ENCODE results near the gene SLC45A1.

DNA sequence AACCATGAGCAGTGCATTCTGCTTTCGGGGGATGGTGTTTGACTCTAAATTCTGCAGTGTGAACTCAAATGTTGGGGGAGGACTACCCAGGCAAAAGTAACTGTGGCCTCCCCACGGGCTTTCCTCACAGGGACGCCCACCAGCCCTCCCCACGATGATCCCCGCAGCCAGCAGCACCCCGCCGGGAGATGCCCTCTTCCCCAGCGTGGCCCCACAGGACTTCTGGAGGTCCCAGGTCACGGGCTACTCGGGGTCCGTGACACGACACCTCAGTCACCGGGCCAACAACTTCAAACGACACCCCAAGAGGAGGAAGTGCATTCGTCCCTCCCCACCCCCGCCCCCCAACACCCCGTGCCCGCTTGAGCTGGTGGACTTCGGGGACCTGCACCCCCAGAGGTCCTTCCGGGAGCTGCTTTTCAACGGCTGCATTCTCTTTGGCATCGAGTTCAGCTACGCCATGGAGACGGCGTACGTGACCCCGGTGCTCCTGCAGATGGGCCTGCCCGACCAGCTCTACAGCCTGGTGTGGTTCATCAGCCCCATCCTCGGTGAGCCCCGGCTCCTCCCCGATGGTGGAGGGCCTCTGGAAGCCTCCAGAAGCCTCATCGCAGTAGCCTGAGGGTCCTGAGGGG lies 6.4 kb downstream of the SLC45A1 start:
- TF ChIP-seq, protein P1, sequence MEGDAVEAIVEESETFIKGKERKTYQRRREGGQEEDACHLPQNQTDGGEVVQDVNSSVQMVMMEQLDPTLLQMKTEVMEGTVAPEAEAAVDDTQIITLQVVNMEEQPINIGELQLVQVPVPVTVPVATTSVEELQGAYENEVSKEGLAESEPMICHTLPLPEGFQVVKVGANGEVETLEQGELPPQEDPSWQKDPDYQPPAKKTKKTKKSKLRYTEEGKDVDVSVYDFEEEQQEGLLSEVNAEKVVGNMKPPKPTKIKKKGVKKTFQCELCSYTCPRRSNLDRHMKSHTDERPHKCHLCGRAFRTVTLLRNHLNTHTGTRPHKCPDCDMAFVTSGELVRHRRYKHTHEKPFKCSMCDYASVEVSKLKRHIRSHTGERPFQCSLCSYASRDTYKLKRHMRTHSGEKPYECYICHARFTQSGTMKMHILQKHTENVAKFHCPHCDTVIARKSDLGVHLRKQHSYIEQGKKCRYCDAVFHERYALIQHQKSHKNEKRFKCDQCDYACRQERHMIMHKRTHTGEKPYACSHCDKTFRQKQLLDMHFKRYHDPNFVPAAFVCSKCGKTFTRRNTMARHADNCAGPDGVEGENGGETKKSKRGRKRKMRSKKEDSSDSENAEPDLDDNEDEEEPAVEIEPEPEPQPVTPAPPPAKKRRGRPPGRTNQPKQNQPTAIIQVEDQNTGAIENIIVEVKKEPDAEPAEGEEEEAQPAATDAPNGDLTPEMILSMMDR (IDR thresholded peaks at IDR 0.05) = no peak
- TF ChIP-seq POLR2A (IDR thresholded peaks at IDR 0.05) = no peak
